ENCODE measurements around the gene TSHR. TPM values are rescaled to one million over a fixed set of nuclear protein-coding genes. Genes with fewer than 3 reads are reported as not detected.

The TSHR gene
- total RNA-seq, 4 donors from 2014 or later: 0.37 to 2.4 (median 0.85) TPM

DNA sequence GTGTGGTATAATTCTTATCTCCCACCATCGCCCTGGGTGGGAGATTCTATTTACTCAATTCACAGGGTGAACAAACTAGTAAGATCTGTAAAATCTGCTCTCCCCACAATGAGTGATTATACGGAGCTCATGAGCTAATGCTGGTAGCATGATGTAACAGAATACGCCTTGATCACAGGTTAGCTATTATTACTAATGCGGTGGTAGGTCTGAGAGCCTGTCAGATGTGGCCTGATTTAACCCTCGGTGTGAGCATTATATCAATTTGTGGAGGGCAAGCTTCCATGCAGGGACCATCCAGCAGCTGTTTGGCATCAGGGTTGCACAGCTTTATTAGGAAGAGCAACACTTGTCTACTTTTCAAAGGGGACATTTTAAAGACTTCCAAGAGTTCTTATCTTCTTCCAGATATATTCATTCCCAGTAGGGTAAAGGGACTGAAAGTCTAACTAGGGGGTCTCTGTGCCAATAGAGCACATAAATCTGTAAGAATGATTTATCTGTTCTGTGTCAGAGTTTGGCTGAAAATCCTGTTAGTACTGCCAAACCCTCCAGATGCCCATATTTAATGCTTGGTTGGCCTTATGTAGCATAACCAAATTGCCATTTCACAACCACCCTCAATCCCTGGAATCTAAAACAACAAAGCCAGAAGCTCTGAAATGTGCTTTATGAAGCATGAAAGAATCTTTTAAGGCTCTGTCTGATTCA lies 18.7 kb downstream of the TSHR start:
- peak overlapping the region in 1 of 4 donors; percentile 9 for H3K27ac ChIP-seq
- H3K4me1 ChIP-seq: peaks cover 0 to 9% (median 2%) of the 10 kb centered on the region in 4 donors
- H3K4me3 ChIP-seq: no peak overlapping the region
- no peak for TF ChIP-seq EP300 (IDR thresholded peaks at IDR 0.05; ENCODE audit: low read depth)
- TF ChIP-seq POLR2AphosphoS5 (IDR thresholded peaks at IDR 0.05): no peak
- TF ChIP-seq, protein P1, sequence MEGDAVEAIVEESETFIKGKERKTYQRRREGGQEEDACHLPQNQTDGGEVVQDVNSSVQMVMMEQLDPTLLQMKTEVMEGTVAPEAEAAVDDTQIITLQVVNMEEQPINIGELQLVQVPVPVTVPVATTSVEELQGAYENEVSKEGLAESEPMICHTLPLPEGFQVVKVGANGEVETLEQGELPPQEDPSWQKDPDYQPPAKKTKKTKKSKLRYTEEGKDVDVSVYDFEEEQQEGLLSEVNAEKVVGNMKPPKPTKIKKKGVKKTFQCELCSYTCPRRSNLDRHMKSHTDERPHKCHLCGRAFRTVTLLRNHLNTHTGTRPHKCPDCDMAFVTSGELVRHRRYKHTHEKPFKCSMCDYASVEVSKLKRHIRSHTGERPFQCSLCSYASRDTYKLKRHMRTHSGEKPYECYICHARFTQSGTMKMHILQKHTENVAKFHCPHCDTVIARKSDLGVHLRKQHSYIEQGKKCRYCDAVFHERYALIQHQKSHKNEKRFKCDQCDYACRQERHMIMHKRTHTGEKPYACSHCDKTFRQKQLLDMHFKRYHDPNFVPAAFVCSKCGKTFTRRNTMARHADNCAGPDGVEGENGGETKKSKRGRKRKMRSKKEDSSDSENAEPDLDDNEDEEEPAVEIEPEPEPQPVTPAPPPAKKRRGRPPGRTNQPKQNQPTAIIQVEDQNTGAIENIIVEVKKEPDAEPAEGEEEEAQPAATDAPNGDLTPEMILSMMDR (IDR thresholded peaks at IDR 0.05): no peak
- no peak for TF ChIP-seq POLR2A (IDR thresholded peaks at IDR 0.05)
- H3K36me3 ChIP-seq: no peaks in the 10 kb centered on the region
- H3K27me3 ChIP-seq: no peaks in the 10 kb centered on the region
- no peaks in the 10 kb centered on the region for H3K9me3 ChIP-seq
- intact Hi-C loops (cut with DNase I; ENCODE audit: low total_unique reads): no loop called here
- DNase-seq: no peak
- in situ Hi-C loops (cut with MboI; ENCODE audit: low pct_ligation_motif_present in 1 of 4, low pct_unique_long_range_greater_than_20kb in 1 of 4, low sequenced_read_pairs in 3 of 4): loop anchor here in 1 of 4 donors (25.0 kb wide), 1 partner anchor 488 kb away; no protein-coding TSS in a partner anchor
- WGBS, 2 donors (ENCODE audit: low coverage in 1 of 2): 17 to 66% methylated on average over 2 to 5 of the region's 5 CpGs

DNA sequence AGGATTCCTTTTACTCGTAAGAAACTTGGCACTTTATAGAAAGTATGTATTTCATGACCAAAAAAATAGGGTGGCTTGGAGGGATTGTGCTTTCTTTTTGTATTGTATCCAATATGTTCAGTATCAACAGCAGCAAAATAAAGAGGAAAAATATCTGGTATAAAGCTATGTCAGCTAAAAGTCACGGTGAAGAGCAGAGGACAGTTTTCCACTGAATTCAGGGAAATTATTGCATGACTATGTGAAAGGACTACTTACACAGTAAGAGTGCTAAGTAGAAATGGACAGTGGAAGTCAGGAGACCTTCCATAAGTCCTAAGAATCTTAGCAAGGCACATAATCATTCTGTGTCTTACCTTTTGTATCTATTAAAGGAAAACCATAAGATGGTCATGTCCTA lies 19.3 kb downstream of the TSHR start:
- Histone ChIP-seq H3K27me3 (no peaks in the 10 kb centered on the region), H3K27ac (peak overlapping the region in 1 of 4 donors; percentile 9), H3K36me3 (no peaks in the 10 kb centered on the region), H3K4me3 (no peak overlapping the region), H3K9me3 (no peaks in the 10 kb centered on the region), H3K4me1 (peaks cover 0 to 9% (median 2%) of the 10 kb centered on the region in 4 donors)
- WGBS, 2 donors (ENCODE audit: low coverage in 1 of 2): 57 to 65% methylated on average over 2 of the region's 2 CpGs
- intact Hi-C loops (cut with DNase I; ENCODE audit: low total_unique reads) (no loop called here), in situ Hi-C loops (cut with MboI; ENCODE audit: low pct_ligation_motif_present in 1 of 4, low pct_unique_long_range_greater_than_20kb in 1 of 4, low sequenced_read_pairs in 3 of 4) (loop anchor here (25.0 kb wide), 1 partner anchor 488 kb away; no protein-coding TSS in a partner anchor)
- DNase-seq: no peak
- no peak for TF ChIP-seq EP300 (IDR thresholded peaks at IDR 0.05; ENCODE audit: low read depth)
- TF ChIP-seq, protein P1 (IDR thresholded peaks at IDR 0.05): no peak
- TF ChIP-seq POLR2AphosphoS5 (IDR thresholded peaks at IDR 0.05): no peak
- no peak for TF ChIP-seq POLR2A (IDR thresholded peaks at IDR 0.05)

DNA sequence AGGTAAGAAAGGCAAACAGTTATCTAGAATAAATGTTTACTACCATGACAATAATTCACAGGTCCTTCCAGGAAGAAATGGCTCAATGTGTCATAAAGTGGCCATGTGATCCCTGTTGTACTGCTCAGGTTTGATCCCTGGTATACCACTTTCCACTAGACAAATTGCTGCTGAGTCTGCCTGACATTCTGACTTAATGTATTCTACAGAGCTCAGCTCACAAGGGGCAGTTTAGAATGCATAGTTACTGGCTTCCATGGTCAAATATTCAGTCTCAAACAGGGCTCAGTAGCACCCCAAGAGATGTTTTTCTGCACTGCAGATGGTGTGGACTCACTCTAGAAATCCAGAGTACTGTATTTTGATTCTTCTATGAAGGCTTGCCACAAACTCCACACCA lies 21.8 kb downstream of the TSHR start:
- Histone ChIP-seq H3K27me3 (peaks cover 4% of the 10 kb centered on the region), H3K36me3 (no peaks in the 10 kb centered on the region), H3K27ac (no peak overlapping the region), H3K4me1 (peaks cover 0 to 14% (median 2%) of the 10 kb centered on the region in 4 donors), H3K4me3 (no peak overlapping the region), H3K9me3 (no peaks in the 10 kb centered on the region)
- intact Hi-C loops (cut with DNase I; ENCODE audit: low total_unique reads) (no loop called here), in situ Hi-C loops (cut with MboI; ENCODE audit: low pct_ligation_motif_present in 1 of 4, low pct_unique_long_range_greater_than_20kb in 1 of 4, low sequenced_read_pairs in 3 of 4) (loop anchor here in 3 of 4 donors (25.0 kb wide), 1 partner anchor 485 kb away; no protein-coding TSS in a partner anchor)
- TF ChIP-seq, protein P1 (IDR thresholded peaks at IDR 0.05): no peak
- TF ChIP-seq EP300 (IDR thresholded peaks at IDR 0.05; ENCODE audit: low read depth) (no peak), POLR2AphosphoS5 (IDR thresholded peaks at IDR 0.05) (no peak), POLR2A (IDR thresholded peaks at IDR 0.05) (no peak)
- DNase-seq: no peak

DNA sequence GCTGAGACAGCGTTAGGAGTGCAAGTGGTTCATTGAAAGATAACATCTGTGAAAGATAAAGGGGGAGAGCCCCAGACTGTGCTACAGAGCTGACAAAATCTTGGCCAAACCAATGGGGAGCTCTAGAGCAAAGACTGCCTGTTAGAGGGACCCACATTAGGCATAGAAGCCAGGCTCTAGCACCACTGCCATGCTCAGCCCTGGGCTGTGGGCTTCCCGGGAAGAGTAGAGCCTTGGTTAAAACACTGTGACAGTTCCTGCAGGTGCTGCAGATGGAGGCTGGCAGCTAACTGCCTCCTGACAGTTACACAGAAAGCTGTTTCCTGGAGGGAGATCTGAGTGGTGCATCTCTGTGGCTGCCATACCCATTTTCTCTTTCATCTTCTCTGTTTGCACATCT lies 23.0 kb downstream of the TSHR start:
- H3K36me3 ChIP-seq: no peaks in the 10 kb centered on the region
- H3K27ac ChIP-seq: no peak overlapping the region
- peaks cover 4% of the 10 kb centered on the region for H3K27me3 ChIP-seq
- in situ Hi-C loops (cut with MboI; ENCODE audit: low pct_ligation_motif_present in 1 of 4, low pct_unique_long_range_greater_than_20kb in 1 of 4, low sequenced_read_pairs in 3 of 4): loop anchor here in 3 of 4 donors (25.0 kb wide), 1 partner anchor 484 kb away; no protein-coding TSS in a partner anchor
- no peak for TF ChIP-seq POLR2A (IDR thresholded peaks at IDR 0.05)
- no peak for TF ChIP-seq EP300 (IDR thresholded peaks at IDR 0.05; ENCODE audit: low read depth)
- no peak for TF ChIP-seq POLR2AphosphoS5 (IDR thresholded peaks at IDR 0.05)
- TF ChIP-seq, protein P1 (IDR thresholded peaks at IDR 0.05): no peak
- WGBS, 2 donors (ENCODE audit: low coverage in 1 of 2): 65% methylated on average over 2 of the region's 2 CpGs; no CpG with 5 or more reads in 1 of the 2 donors
- H3K4me1 ChIP-seq: peaks cover 0 to 14% (median 2%) of the 10 kb centered on the region in 4 donors
- intact Hi-C loops (cut with DNase I; ENCODE audit: low total_unique reads): no loop called here
- H3K4me3 ChIP-seq: no peak overlapping the region
- H3K9me3 ChIP-seq: no peaks in the 10 kb centered on the region
- no peak for DNase-seq
